GM23338 (cell line): ENCODE data around the gene PHGDH. TPM values are rescaled to one million over a fixed set of nuclear protein-coding genes. Genes with fewer than 3 reads are reported as not detected.
A peak's percentile ranks its signal among the peaks of the same experiment; 100 is the strongest.

ENCODE experiments used
- ATAC-seq: fragments of 200-7000 bp; cut with Tn5 transposase; 3 replicates; pipeline ENCODE4 v1.9.1; 2020
- DNase-seq: peaks from one replicate; pipeline ENCODE4 v3.0.0-alpha.2; 2015; ENCODE audit warnings: low spot score
- H2AFZ ChIP-seq: fragments of 200-600 bp; sonication (generic); 2 replicates; pipeline ENCODE4 v1.8.0; 2016; ENCODE audit warnings: antibody characterized with exemption, mild to moderate bottlenecking, moderate library complexity
- H3F3A ChIP-seq: fragments of 200-600 bp; sonication (generic); replicated peaks from 2 replicates; pipeline ENCODE4 v1.8.0; 2017; ENCODE audit warnings: antibody characterized with exemption, mixed run types, low read depth
- H3K27ac ChIP-seq: fragments of 200-600 bp; sonication (generic); 2 replicates; pipeline ENCODE4 v1.6.1; 2016; ENCODE audit warnings: low read depth
- H3K27me3 ChIP-seq: fragments of 200-600 bp; sonication (generic); 2 replicates; pipeline ENCODE4 v1.8.0; 2016; ENCODE audit warnings: mild to moderate bottlenecking, mixed run types, moderate library complexity; ENCODE audit not compliant: insufficient read depth
- H3K36me3 ChIP-seq: fragments of 200-600 bp; sonication (generic); 2 replicates; pipeline ENCODE4 v1.8.0; 2016; ENCODE audit warnings: mild to moderate bottlenecking; ENCODE audit not compliant: insufficient read depth
- H3K4me1 ChIP-seq: fragments of 200-600 bp; sonication (generic); 2 replicates; pipeline ENCODE4 v1.8.0; 2016; ENCODE audit warnings: mild to moderate bottlenecking, moderate library complexity; ENCODE audit not compliant: insufficient read depth
- H3K4me2 ChIP-seq: fragments of 200-600 bp; sonication (generic); 2 replicates; pipeline ENCODE4 v1.7.1; 2017; ENCODE audit warnings: mixed run types
- H3K4me3 ChIP-seq: fragments of 200-600 bp; sonication (generic); 2 replicates; pipeline ENCODE4 v1.6.1; 2016; ENCODE audit warnings: mixed run types
- H3K79me2 ChIP-seq: fragments of 200-600 bp; sonication (generic); replicated peaks from 2 replicates; pipeline ENCODE4 v1.8.0; 2017; ENCODE audit warnings: mild to moderate bottlenecking; ENCODE audit not compliant: insufficient read depth
- H3K9me2 ChIP-seq: fragments of 200-600 bp; sonication (generic); 2 replicates; pipeline ENCODE4 v1.8.0; 2017; ENCODE audit not compliant: insufficient read depth
- H4K20me1 ChIP-seq: fragments of 200-600 bp; sonication (generic); replicated peaks from 2 replicates; pipeline ENCODE4 v1.8.0; 2017; ENCODE audit warnings: mild to moderate bottlenecking; ENCODE audit not compliant: insufficient read depth
- H3K27ac Mint-ChIP-seq: 2 replicates; pipeline ENCODE4 v1.8.0; 2020; ENCODE audit warnings: inconsistent platforms, mild to moderate bottlenecking, moderate library complexity, mixed read lengths
- H3K27me3 Mint-ChIP-seq: 3 replicates; pipeline ENCODE4 v1.8.0; 2022; ENCODE audit warnings: low read depth, mild to moderate bottlenecking, moderate library complexity, mixed read lengths, inconsistent platforms; ENCODE audit not compliant: insufficient read depth, poor library complexity
- H3K36me3 Mint-ChIP-seq: 3 replicates; pipeline ENCODE4 v1.8.0; 2021; ENCODE audit warnings: low read depth, mild to moderate bottlenecking, inconsistent platforms, moderate library complexity, mixed read lengths
- H3K4me1 Mint-ChIP-seq: 3 replicates; pipeline ENCODE4 v1.8.0; 2020; ENCODE audit warnings: mild to moderate bottlenecking, inconsistent platforms, mixed read lengths
- H3K4me3 Mint-ChIP-seq: 3 replicates; pipeline ENCODE4 v1.8.0; 2021; ENCODE audit warnings: moderate library complexity, mild to moderate bottlenecking, inconsistent platforms, mixed read lengths
- H3K9me3 Mint-ChIP-seq: 3 replicates; pipeline ENCODE4 v1.8.0; 2020; ENCODE audit warnings: moderate library complexity, mild to moderate bottlenecking, inconsistent platforms, mixed read lengths
- CREB1 ChIP-seq: fragments of 250-450 bp; sonication (Bioruptor Pico); IDR thresholded peaks from 2 replicates; pipeline ENCODE4 v1.5.0; 2020; ENCODE audit warnings: low read depth, mild to moderate bottlenecking, moderate library complexity
- ETS1 ChIP-seq: IDR thresholded peaks from 2 replicates; pipeline ENCODE4 v1.6.1; 2016; ENCODE audit warnings: antibody characterized with exemption
- EZH2 ChIP-seq: fragments of 200-600 bp; sonication (generic); IDR thresholded peaks from one replicate; pipeline ENCODE4 v1.8.0; 2017; ENCODE audit warnings: antibody characterized with exemption, mild to moderate bottlenecking, low read depth; ENCODE audit not compliant: unreplicated experiment
- EZH2phosphoT487 ChIP-seq: fragments of 200-600 bp; sonication (generic); IDR thresholded peaks from one replicate; pipeline ENCODE4 v1.8.1; 2018; ENCODE audit warnings: antibody characterized with exemption; ENCODE audit not compliant: unreplicated experiment
- JUNB ChIP-seq: IDR thresholded peaks from one replicate; pipeline ENCODE4 v1.6.1; 2016; ENCODE audit warnings: antibody characterized with exemption; ENCODE audit not compliant: unreplicated experiment
- NANOG ChIP-seq: IDR thresholded peaks from 2 replicates; pipeline ENCODE4 v1.6.1; 2016; ENCODE audit warnings: antibody characterized with exemption, borderline replicate concordance
- POLR2AphosphoS5 ChIP-seq: IDR thresholded peaks from 2 replicates; pipeline ENCODE4 v1.6.1; 2016; ENCODE audit warnings: antibody characterized with exemption, low read depth
- REST ChIP-seq: IDR thresholded peaks from one replicate; pipeline ENCODE4 v1.6.1; 2018; ENCODE audit warnings: antibody characterized with exemption; ENCODE audit not compliant: unreplicated experiment
- STAT1 ChIP-seq: IDR thresholded peaks from one replicate; pipeline ENCODE4 v1.6.1; 2016; ENCODE audit warnings: antibody characterized with exemption; ENCODE audit not compliant: unreplicated experiment
- ZNF114 ChIP-seq: fragments of 250-450 bp; sonication (Bioruptor Pico); IDR thresholded peaks from 2 replicates; pipeline ENCODE4 v1.5.0; 2020; ENCODE audit warnings: mild to moderate bottlenecking, moderate library complexity
- ZNF331 ChIP-seq: fragments of 250-450 bp; sonication (Bioruptor Pico); IDR thresholded peaks from 2 replicates; pipeline ENCODE4 v1.5.0; 2020; ENCODE audit warnings: low read depth, mild to moderate bottlenecking, moderate library complexity
- ZNF462 ChIP-seq: fragments of 250-450 bp; sonication (Bioruptor Pico); IDR thresholded peaks from 2 replicates; pipeline ENCODE4 v1.5.0; 2020; ENCODE audit warnings: mild to moderate bottlenecking, moderate library complexity
- polyA plus RNA-seq: library from polyadenylated mRNA; unstranded; fragments of >200 nt; fragmentation: Nextera tagmentation; extraction: Ambion mirVana; gene quantifications from 2 replicates; pipeline ENCODE4 v1.2.1, GENCODE V29; 2016
- total RNA-seq: library from RNA; depleted of rRNA; stranded (reverse); fragments of >200 nt; shearing (Covaris generic); gene quantifications from 2 replicates; pipeline ENCODE4 v1.2.3, GENCODE V29; 2014
- TF ChIP-seq, protein P1 (sequence below), 2 experiments: fragments of 200-600 bp in 1 of 2; sonication (generic) in 1 of 2; conservative IDR thresholded peaks; 2 replicates each; pipeline versions ENCODE4 v1.5.1 to v1.6.1; 2016 to 2017; ENCODE audit warnings: antibody characterized with exemption in 2 of 2, low read depth in 2 of 2, mild to moderate bottlenecking in 2 of 2, moderate library complexity in 1 of 2

PHGDH gene
- total and polyA plus RNA-seq, 2 experiments from 2014 or later = 612 to 885 TPM

DNA sequence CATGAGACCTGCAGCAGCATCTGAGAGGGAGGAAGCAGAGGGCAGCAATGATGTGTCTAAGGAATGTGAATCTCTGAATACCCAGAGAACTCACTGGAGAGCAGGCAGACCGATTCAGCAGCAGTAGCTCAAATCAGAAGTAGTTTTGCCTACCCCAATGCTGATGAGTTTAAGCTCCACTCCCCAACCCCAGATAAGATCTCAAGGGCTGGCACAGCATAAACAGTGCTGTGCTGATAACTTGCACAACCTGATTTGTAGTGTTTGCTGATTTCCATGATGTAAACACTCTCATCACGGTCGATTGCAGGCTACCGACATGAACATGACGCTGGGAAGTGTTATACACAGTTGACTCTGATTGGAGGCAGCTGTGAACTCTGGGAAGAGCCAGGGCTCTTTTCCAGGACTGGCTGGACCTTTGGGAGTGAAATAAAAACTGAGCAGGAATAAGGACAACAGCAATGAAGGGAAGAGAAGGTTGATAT is 68.2 kb downstream of the PHGDH start:
- Mint-ChIP-seq H3K4me1 (peaks cover 5% of the 10 kb centered on the region; the same call in 2 of the 3 replicates), H3K4me3 (no peak overlapping the region), H3K36me3 (no peaks in the 10 kb centered on the region), H3K27me3 (no peaks in the 10 kb centered on the region), H3K27ac (no peak overlapping the region), H3K9me3 (no peaks in the 10 kb centered on the region)
- Histone ChIP-seq H4K20me1 (no peaks in the 10 kb centered on the region), H3K4me1 (no peaks in the 10 kb centered on the region), H3K27me3 (no peaks in the 10 kb centered on the region), H3K4me3 (no peak overlapping the region), H3K27ac (no peak overlapping the region), H2AFZ (peak overlapping the region; percentile 86; the same call in 1 of the 2 replicates), H3K9me2 (no peaks in the 10 kb centered on the region), H3K79me2 (no peaks in the 10 kb centered on the region), H3K36me3 (no peaks in the 10 kb centered on the region), H3K4me2 (no peak overlapping the region), H3F3A (no peaks in the 10 kb centered on the region)
- TF ChIP-seq, protein P1, sequence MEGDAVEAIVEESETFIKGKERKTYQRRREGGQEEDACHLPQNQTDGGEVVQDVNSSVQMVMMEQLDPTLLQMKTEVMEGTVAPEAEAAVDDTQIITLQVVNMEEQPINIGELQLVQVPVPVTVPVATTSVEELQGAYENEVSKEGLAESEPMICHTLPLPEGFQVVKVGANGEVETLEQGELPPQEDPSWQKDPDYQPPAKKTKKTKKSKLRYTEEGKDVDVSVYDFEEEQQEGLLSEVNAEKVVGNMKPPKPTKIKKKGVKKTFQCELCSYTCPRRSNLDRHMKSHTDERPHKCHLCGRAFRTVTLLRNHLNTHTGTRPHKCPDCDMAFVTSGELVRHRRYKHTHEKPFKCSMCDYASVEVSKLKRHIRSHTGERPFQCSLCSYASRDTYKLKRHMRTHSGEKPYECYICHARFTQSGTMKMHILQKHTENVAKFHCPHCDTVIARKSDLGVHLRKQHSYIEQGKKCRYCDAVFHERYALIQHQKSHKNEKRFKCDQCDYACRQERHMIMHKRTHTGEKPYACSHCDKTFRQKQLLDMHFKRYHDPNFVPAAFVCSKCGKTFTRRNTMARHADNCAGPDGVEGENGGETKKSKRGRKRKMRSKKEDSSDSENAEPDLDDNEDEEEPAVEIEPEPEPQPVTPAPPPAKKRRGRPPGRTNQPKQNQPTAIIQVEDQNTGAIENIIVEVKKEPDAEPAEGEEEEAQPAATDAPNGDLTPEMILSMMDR (conservative IDR thresholded peaks at IDR 0.05; ENCODE audit: low read depth in 2 of 2) = no peak
- TF ChIP-seq JUNB (no peak), ZNF114 (CRISPR knock-in tag) (no peak), ZNF331 (CRISPR knock-in tag) (no peak), NANOG (no peak), POLR2AphosphoS5 (no peak), CREB1 (CRISPR knock-in tag) (no peak), EZH2 (no peak), REST (no peak), STAT1 (no peak), ZNF462 (CRISPR knock-in tag) (no peak), ETS1 (no peak), EZH2phosphoT487 (no peak)
- DNase-seq (no peak), ATAC-seq (peak; percentile 38; the same call in 2 of the 3 replicates)
